ENCODE results near the gene LPO. TPM values are rescaled to one million over a fixed set of nuclear protein-coding genes. Genes with fewer than 3 reads are reported as not detected.

LPO gene
- total RNA-seq, 2 donors from 2014 or later, result not detected

GRCh38 chr17:58273453-58274104 lies 35.2 kb downstream of the LPO start:
- no peak overlapping the region for H3K27ac ChIP-seq
- H3K9me3 ChIP-seq, result no peaks in the 10 kb centered on the region
- H3K4me1 ChIP-seq (replicated peaks), result no peaks in the 10 kb centered on the region
- no peak for DNase-seq (ENCODE audit: low spot score)
- no peaks in the 10 kb centered on the region for H3K27me3 ChIP-seq (replicated peaks; ENCODE audit: insufficient read depth)
- H3K36me3 ChIP-seq, result no peaks in the 10 kb centered on the region
- H3K4me3 ChIP-seq, result no peak overlapping the region
- intact Hi-C loops (cut with DNase I), result no loop called here
- TF ChIP-seq CTCF (IDR thresholded peaks at IDR 0.05) (no peak), POLR2AphosphoS5 (IDR thresholded peaks at IDR 0.05) (no peak)
- 87% methylated on average over 15 of the region's 15 CpGs for WGBS

GRCh38 chr17:58275417-58275816 lies 37.0 kb downstream of the LPO start:
- Histone ChIP-seq H3K27me3 (replicated peaks; ENCODE audit: insufficient read depth) (no peaks in the 10 kb centered on the region), H3K36me3 (no peaks in the 10 kb centered on the region), H3K9me3 (no peaks in the 10 kb centered on the region), H3K4me1 (replicated peaks) (no peaks in the 10 kb centered on the region), H3K27ac (no peak overlapping the region), H3K4me3 (no peak overlapping the region)
- no peak for DNase-seq (ENCODE audit: low spot score)
- no peak for TF ChIP-seq POLR2AphosphoS5 (IDR thresholded peaks at IDR 0.05)
- TF ChIP-seq POLR2A (IDR thresholded peaks at IDR 0.05), result no peak
- no peak for TF ChIP-seq CTCF (IDR thresholded peaks at IDR 0.05)
- intact Hi-C loops (cut with DNase I), result no loop called here
- 94% methylated on average over 10 of the region's 10 CpGs for WGBS

GRCh38 chr17:58276423-58276822 lies 38.0 kb downstream of the LPO start:
- H3K4me3 ChIP-seq, result no peak overlapping the region
- 60% methylated on average over 2 of the region's 2 CpGs for WGBS
- no peak for DNase-seq (ENCODE audit: low spot score)
- H3K27ac ChIP-seq, result no peak overlapping the region
- TF ChIP-seq CTCF (IDR thresholded peaks at IDR 0.05) (no peak), POLR2A (IDR thresholded peaks at IDR 0.05) (no peak), POLR2AphosphoS5 (IDR thresholded peaks at IDR 0.05) (no peak)
- no peaks in the 10 kb centered on the region for H3K27me3 ChIP-seq (replicated peaks; ENCODE audit: insufficient read depth)
- intact Hi-C loops (cut with DNase I), result no loop called here
- no peaks in the 10 kb centered on the region for H3K4me1 ChIP-seq (replicated peaks)
- H3K9me3 ChIP-seq, result no peaks in the 10 kb centered on the region
- no peaks in the 10 kb centered on the region for H3K36me3 ChIP-seq

GRCh38 chr17:58277107-58277801 lies 38.9 kb downstream of the LPO start:
- WGBS, result 83% methylated on average over 5 of the region's 5 CpGs
- intact Hi-C loops (cut with DNase I), result no loop called here
- Histone ChIP-seq H3K36me3 (no peaks in the 10 kb centered on the region), H3K4me3 (no peak overlapping the region), H3K27ac (no peak overlapping the region), H3K9me3 (no peaks in the 10 kb centered on the region), H3K4me1 (replicated peaks) (no peaks in the 10 kb centered on the region), H3K27me3 (replicated peaks; ENCODE audit: insufficient read depth) (no peaks in the 10 kb centered on the region)
- no peak for TF ChIP-seq POLR2AphosphoS5 (IDR thresholded peaks at IDR 0.05)
- no peak for TF ChIP-seq CTCF (IDR thresholded peaks at IDR 0.05)
- TF ChIP-seq POLR2A (IDR thresholded peaks at IDR 0.05), result no peak
- DNase-seq (ENCODE audit: low spot score), result no peak
